ENCODE measurements around the gene MGRN1.

GRCh38 chr16:4588961-4589360 lies 35.7 kb upstream of the MGRN1 start:
- TF ChIP-seq YY1 (IDR thresholded peaks at IDR 0.05; ENCODE audit: insufficient read depth, insufficient read length), result no peak
- no peak for TF ChIP-seq ZNF274 (IDR thresholded peaks at IDR 0.05; ENCODE audit: low read depth, low read length)

Data from NT2/D1 (cell line).